ENCODE results near the gene HS3ST3A1.

Gene HS3ST3A1

GRCh38 chr17:13484020-13484419, 117.7 kb downstream of the HS3ST3A1 start:
- no peak for DNase-seq

- no peak for DNase-seq
These were observed 120.9 kb downstream of the HS3ST3A1 start for GRCh38 chr17:13480877-13481276.

DNA sequence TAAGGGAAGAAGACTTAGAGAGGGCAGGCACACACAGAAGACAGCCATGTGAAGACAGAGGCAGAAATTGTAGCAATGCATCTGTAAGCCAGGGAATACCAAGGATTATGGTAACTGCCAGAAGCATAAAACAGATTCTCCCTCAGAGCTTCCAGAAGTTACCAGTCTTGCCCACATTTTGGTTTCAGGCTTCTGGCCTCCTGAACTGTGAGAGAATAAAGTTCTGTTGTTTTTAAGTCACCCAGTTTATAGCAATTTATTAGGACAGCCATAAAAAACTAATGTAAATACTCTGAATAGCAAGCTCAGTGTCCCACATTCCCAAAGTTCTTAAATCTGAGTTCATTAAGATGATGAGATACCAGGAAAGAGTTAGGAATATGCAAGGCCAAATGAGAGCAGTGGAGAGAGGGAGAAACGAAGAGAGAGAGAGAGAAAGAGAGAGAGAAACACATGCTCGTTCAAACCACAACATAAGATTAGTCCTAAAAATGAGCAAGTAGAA, 123.4 kb downstream of the HS3ST3A1 start:
- no peak for DNase-seq

- DNase-seq, result no peak
These were observed 124.5 kb downstream of the HS3ST3A1 start for GRCh38 chr17:13477180-13477611.

- no peak for DNase-seq
These were observed 125.0 kb downstream of the HS3ST3A1 start for GRCh38 chr17:13476720-13477119.

DNA sequence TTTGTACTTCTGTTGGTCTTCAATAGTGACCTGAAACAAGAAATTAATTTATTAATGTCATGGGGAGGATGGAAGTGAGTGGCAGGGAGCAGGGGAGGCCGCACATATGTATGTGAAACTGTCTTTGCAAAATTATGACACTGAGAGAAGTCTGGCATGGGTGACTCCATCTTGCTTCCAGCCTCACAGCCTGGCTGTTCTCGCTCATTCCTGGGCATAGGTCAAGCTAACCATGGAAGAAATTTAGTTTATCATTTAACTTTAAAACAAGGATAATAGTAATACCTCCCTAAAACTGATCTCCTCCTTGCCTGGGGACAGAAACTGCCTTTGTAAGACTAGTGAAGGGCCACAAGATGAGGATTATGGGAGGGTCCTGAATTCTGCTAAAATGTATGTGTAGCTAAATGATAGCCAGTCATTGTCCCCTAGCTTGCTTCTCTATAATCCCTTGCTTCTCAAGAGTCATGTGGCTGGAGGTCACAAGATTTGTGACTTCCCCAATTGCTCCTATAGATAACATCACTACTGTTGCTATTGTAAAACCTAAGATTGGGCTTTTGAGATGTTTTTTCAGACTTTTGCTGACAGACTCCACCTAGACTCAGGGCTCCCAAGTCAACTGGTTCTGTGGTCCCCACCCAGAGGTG, 126.0 kb downstream of the HS3ST3A1 start:
- DNase-seq, result no peak

GRCh38 chr17:13474073-13474800, 127.5 kb downstream of the HS3ST3A1 start:
- DNase-seq, result no peak

- DNase-seq, result no peak
These were observed 136.1 kb downstream of the HS3ST3A1 start for GRCh38 chr17:13465678-13466077.

- no peak for DNase-seq
These were observed 139.0 kb downstream of the HS3ST3A1 start for GRCh38 chr17:13462673-13463124.

- DNase-seq, result no peak
These were observed 139.6 kb downstream of the HS3ST3A1 start for GRCh38 chr17:13462146-13462545.

DNA sequence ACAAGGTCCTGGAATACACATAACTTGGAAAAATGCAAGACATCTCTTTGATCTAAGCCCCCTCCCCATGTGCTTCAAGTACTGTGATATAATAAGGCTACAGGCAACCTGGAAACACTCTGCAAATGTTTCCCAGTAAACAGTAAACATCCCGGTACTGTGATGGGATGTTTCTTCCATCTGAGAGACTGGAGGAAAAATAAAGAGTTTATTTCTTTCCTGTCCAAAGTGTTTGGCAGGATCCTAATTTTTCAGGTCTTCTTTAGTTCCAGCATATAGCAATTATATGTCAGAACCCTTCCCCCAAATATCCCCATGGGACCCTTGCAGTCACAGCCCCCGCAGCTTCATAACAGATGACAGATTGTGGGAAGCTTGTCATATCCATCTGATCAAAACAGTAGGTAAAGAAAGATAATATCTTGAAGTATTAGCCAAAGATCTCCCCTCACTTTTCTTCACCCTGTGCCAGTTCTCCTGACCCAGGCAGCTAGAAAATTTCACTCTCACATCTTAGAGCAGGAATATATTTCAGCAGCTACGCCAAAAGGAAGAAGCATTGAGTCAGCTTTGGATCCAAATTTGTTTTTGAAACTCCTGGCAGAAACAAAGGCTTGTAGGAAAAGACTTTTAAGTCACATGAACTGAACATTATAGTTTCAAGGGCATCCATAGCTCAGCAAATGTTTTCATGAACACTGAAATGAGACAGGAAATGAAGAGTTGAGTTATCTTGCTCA, 141.3 kb downstream of the HS3ST3A1 start:
- DNase-seq, result no peak

DNA sequence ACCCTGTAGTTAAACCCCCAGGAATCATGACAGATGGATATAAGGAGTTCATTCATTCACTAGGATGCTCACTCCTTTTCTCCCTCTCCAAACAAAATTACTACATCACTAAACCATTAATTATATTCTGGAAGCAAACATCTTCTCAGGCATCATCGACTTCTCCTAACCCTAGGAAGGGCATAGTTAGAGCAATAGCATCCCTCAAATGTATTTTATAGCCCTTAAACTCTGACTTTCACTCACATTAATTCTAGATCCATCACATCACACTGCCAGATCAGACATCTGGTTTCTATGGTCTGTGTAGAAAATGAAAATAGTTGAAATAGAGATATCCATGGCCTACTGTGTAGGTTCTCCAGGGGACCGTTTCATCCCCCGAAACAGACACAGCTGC, 143.9 kb downstream of the HS3ST3A1 start:
- DNase-seq, result no peak

All from NCI-H345 (cell line).